GM19372 (cell line): ENCODE data around the gene SCGB1C1.

Experiments used
- ATAC-seq: cut with Tn5 transposase; IDR thresholded peaks from one replicate; pipeline ENCODE4 v1.9.1; 2021; ENCODE audit warnings: mild to moderate bottlenecking, low read depth, moderate library complexity; ENCODE audit not compliant: unreplicated experiment

The SCGB1C1 gene

DNA sequence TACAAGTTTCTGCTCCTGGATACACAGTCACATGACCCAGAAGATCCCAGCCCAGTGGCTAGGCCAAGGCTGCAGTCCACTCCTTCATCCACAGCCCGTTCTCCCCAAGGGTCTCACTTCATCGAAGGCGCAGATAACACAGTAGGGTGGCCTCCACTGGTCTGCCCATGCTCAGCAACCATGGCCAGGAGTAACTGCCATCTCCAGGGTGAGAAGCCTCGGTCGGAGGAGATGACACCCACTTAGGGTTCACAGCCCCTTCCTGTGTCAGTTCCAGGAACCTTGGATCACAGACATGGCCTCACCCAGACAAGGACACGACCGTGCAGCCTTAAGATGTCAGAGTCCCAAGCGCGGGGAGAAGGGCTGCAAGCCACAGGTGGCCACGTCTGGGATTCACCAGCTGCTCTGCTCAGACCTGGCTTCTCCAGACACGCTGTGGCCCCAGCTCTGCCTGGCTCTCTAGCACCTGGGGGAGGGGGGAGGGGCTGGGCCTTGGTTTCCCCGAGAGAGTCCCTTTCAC, 11.8 kb downstream of the SCGB1C1 start:
- no peak for ATAC-seq

DNA sequence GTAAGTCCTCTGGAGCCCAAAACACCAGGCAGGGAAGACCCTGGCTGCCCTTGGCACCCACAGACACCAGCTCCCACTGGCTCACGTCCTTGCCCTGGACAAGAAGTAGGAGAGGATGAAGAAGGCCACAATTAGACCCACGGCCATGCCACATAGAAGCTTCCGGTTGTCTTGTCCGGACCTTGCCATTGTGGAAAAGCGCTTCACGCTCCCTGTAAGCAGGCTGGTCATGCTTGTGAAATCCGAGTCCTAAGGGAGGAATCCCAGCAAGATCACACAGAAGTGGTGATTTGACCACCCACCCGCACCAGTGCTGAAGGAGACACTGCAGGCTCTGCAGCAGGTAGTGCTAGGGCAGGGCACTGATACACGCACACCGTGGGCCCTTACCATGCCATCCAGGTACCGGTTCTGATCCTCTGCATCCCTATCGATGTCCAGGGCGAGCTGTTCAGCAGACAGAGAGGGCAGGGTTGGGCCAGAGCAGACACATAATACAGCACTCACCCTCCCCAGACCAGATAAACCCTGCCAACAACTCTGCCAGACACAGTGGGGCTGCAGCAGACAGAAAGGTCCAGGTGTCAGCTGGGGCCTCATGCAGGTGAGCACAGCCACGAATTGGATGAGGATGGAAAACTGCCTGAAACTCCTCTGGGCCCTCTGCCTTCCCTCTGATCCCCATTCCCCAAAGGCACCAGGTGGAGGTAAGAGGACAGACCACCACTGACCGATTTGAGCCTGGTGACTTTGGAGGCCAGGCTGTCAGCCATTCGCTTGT, 12.5 kb downstream of the SCGB1C1 start:
- ATAC-seq, result no peak

DNA sequence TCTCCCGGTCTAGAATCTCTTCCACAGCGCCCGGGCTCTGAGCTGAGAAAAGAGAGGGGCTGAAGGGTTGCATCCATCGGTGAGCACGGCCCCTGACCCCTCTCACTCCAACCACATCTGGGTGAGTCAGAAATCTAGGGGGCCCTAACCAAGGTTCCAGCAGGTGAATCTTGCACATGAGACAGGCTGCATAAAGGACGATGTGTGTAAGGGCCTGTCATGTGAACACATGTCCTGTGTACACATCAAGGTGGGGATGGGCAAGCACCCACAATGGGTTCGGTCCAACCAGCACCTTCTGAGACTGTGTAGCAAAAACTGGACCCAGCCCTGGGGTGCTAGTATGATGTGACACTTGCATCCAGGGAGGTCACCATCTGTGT, 13.1 kb downstream of the SCGB1C1 start:
- ATAC-seq, result no peak

DNA sequence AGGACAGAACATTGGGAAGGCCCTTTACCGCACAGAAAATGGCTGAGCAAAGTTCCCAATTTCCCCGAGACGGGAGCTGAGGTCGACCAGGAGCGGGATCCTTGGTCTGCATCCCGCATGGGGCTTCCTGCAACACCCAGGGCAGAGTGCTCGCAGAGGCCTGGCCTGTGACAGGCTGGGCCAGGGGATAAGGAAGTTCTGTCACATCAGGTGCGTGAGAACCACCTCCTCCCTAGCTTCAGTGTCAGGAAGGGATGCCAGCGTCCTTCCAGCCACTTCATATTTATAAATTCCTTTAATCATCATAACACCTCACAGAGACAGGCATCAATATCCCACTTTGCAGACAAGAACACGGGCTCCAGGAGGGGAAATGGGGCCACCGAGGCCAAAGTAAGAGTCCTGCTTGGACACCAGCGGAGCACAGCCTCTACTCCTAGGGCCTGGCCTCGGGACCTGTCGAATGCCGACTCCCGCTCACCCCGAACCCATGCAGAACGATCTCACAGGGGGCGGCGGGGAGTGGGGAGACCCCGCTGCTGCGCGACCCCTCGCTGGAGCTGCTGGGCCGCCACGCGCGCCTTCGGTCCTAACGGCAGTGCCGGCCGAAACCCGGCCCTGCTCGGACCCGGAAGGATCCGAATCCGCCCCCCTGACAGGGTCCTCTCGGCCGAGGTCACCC, 13.8 kb downstream of the SCGB1C1 start:
- ATAC-seq, result no peak

DNA sequence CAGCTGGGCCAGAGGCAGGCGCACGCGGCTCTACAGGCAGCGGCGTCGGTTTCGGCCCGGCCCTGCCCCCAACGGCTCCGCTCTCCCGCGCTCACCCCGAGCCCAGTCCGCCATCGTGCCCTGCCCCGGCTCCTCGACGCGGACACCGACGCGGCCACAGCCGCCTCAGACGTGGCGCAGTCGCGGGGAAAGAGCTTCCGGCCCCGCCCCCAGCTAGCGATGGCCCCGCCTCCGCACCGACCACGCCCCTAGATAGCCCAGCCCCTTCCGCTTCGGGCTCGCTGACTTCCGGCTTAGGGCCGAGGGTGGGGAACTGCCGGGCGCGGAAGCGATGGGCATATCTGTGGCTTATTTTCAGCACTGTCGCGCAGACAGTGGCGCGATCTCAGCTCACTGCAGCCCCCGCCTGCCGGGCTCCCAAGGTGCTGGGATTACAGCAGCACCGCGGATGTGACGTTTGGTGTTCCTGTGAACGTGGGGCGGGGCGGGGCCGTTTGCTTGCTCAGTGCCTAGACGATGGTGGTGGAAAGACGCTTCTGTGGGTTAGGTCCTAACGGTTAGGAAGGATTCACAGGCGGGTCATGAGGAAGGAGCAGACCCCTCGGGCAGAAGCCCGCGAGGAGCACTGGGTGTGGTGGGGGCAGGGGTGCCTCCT, 14.5 kb downstream of the SCGB1C1 start, which contains the start of the genes BET1L and RIC8A:
TSS of gene BET1L (minus strand) at position 192 of the 655 bp plus-strand sequence. CDS start at position 114, 78 bp downstream.
TSS of gene RIC8A (plus strand) at position 501 of the 655 bp plus-strand sequence. CDS start 1,147 bp downstream, outside the sequence.
- ATAC-seq, result peak; percentile 78

DNA sequence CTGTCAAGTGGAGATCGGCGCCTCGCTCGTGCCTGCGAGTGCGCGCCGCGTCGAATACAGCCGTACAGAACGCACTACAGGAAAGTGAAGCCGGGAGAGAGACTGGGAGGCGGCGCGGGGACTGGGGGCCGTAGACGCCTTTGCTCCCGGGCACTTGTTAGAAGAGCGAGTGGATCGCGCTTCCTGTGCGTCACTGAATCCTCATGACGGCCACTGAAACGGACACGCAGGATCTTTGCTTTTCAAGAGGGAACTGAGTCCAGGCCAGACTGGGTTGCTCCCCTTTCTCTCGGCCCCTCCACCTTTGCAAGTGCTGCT, 14.9 kb downstream of the SCGB1C1 start:
- ATAC-seq, result no peak

DNA sequence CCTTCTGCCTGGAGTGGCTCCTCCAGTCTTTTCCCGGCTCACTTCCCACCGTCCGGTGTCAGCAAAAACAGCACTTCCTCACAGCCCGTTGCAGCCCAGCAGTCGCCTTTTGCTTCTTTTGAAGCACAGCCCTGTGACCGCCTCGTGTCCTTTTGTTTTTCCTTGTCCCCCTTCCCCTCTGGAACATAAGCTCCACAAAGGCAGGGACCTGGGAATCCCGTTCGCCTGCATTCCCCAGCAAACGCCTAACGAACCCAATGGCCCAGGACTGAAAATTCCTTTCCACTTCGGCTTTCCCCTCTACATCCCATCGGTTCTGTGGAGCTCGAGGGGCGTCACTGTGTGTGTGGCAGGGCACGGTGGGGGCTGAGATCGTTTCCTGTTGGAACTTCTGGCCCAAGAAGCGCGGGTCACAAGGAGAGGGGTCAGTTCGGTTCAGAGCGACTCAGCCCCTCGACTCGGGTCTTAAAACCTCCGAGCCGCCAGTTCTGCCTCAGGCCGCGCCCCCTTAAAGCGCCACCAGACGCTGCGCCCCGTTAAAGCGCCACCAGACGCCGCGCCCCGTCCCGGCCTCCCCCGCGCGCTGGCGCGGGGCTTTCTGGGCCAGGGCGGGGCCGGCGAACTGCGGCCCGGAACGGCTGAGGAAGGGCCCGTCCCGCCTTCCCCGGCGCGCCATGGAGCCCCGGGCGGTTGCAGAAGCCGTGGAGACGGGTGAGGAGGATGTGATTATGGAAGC, 15.5 kb downstream of the SCGB1C1 start:
- no peak for ATAC-seq

DNA sequence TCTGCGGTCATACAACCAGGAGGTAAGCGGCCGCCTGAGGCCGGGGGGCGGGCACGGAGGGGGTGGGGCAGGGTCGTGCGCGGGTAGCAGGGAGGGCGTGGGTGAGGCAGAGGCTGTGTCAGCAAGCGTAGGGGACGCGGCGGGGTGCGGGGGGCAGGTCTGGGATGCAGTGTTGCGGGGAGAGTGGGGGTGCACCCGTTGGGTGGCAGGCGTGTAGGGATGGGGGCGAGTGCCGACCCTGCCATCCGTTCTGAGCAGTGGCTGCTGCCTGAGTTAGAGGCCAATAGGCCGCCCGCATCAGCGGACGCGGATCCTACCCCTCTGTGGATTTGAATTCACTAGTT, 16.0 kb downstream of the SCGB1C1 start:
- no peak for ATAC-seq

DNA sequence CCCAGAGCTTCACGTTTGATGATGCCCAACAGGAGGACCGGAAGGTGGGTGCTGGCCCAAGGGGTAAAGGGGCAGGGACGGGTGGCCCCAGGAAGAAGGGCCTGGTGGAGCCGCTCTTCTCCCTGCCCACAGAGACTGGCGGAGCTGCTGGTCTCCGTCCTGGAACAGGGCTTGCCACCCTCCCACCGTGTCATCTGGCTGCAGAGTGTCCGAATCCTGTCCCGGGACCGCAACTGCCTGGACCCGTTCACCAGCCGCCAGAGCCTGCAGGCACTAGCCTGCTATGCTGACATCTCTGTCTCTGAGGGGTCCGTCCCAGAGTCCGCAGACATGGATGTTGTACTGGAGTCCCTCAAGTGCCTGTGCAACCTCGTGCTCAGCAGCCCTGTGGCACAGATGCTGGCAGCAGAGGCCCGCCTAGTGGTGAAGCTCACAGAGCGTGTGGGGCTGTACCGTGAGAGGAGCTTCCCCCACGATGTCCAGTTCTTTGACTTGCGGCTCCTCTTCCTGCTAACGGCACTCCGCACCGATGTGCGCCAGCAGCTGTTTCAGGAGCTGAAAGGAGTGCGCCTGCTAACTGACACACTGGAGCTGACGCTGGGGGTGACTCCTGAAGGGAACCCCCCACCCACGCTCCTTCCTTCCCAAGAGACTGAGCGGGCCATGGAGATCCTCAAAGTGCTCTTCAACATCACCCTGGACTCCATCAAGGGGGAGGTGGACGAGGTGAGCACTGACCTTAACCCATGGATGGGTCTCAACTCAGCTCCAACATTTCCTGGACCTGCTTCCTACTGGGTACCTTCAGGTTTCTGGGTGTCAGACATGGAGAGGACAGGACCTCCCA, 16.6 kb downstream of the SCGB1C1 start:
- no peak for ATAC-seq

DNA sequence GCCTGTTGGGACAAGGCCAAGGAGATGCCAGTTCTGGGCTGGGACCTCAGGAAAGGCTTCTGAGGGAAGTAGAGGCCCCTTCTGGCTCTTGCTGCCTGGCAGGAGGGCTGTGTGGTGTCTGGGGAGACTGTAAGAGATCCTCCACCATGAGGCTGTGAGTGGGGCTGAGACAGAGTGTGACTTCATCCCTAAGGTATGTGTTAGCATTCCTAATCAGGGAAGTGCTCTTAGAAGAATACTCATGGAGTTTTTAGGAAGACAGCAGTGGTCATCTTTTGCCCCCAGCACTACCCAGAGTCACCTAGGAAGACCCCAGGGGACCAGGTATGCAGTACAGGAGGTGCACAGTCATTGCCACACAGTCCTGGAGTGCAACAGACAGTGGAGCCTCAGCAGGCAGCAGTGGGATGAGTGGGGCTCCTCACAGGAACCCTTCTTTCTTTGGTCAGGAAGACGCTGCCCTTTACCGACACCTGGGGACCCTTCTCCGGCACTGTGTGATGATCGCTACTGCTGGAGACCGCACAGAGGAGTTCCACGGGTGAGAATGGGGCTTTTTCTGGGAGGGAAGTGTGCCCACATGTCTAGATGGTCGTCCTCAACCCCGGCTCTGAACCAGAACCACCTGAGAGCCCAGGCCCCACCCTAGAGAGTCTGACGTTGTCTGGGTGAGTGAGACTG, 17.4 kb downstream of the SCGB1C1 start:
- ATAC-seq, result no peak

DNA sequence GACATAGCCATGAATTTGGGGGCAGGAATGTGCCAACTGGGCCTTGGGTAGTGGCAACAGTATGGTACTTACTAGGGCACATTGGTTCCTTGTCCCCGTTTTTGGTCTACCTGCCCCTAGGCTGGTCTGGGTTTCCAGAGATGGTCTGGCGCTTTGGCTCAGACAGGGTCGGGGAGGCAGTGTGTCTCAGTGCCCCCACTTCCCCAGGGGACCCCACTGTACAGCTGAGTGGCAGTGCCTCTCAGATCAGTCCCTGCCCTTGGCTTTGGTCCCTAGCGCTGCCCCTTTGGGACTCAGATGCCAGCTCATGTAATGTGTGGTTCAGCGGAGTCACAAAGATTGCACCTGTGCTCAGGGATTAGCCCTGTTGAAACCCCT, 17.9 kb downstream of the SCGB1C1 start:
- no peak for ATAC-seq

DNA sequence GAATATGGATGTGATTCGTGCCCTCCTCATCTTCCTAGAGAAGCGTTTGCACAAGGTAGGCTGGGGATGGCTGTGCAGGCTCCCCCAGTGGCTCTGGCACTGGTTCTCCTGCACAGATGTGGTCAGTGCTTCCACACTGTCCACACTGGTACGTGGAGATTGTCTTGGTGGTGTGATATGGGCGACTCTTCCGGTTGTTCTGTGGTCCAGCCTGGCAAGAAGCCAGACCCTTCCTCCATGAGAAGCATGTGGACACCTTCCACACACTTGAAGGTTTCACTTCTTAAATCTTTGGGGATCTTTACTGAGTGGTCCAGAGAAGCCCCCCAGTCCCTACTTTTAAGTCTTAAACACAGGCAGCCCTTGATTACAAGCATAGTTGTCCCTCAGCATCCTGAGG, 18.4 kb downstream of the SCGB1C1 start:
- ATAC-seq, result no peak

DNA sequence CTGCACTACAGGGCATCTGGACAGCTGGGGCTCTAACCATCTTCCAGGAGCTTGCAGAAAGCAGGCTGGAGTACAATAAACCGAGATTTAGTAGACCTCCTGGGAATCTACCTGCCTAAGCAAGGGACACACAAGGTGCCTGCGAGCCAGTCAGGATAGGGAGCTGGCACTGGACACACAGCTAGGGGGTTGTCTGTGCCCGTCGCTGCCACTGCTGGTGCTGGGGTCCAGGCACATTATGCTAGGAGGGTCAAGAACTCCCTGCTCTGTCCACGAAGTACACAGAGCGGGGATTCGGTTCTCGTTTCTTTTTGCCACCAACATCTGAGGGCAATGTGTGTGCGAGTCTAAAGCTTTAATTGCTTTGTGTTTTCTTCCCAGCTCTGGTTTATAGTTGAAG, 18.9 kb downstream of the SCGB1C1 start:
- no peak for ATAC-seq

DNA sequence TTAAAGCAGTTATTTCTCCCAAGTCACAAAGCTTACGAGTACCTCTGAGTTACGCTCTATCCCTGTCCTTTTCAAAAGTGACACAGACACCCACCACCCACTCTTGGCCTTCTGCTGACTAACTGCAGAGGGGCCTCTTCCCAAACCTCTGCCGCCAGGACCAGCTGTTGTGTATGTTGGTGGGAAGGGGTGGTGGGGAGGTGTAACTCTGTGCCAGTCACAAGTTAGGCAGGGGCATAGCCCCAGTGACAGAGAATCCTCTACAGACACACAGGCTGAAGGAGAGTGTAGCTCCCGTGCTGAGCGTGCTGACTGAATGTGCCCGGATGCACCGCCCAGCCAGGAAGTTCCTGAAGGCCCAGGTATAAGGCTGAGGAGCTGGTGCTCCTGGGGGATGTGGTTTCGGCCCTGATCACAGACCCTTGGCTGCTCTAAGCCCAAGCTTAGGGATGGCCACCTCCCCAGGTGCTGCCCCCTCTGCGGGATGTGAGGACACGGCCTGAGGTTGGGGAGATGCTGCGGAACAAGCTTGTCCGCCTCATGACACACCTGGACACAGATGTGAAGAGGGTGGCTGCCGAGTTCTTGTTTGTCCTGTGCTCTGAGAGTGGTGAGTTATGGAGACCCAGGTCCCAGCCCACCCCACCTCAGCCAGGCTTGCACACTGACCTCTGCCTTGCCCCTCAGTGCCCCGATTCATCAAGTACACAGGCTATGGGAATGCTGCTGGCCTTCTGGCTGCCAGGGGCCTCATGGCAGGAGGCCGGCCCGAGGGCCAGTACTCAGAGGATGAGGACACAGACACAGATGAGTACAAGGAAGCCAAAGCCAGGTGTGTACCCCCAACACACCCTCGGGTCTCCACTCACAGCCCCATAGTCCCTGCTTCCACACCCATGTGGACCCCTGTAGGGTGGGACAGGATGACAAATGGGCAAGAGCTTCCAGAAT, 19.5 kb downstream of the SCGB1C1 start:
- no peak for ATAC-seq

DNA sequence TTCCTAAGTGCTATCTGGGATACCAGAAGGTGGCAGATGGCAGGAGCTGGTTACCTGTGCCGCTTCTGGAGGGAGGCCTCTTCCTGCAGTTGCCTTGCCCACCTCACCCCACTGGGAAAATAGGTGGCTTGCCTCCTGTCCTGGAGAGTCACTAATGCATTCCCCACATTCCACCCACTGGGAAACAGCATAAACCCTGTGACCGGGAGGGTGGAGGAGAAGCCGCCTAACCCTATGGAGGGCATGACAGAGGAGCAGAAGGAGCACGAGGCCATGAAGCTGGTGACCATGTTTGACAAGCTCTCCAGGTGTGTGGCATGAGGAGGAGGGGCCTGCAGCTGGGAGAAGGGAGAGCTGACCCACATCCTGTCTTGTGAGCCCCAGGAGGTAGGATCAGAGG, 20.2 kb downstream of the SCGB1C1 start:
- no peak for ATAC-seq

DNA sequence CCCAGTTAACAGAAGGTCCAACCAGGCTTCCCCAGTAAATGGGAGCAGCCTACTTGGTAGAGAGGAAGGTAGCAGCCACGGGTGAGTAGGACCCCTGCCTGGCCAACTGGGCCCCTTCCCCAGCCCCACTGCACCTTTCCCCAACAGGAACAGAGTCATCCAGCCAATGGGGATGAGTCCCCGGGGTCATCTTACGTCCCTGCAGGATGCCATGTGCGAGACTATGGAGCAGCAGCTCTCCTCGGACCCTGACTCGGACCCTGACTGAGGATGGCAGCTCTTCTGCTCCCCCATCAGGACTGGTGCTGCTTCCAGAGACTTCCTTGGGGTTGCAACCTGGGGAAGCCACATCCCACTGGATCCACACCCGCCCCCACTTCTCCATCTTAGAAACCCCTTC, 21.2 kb downstream of the SCGB1C1 start:
- ATAC-seq, result no peak

DNA sequence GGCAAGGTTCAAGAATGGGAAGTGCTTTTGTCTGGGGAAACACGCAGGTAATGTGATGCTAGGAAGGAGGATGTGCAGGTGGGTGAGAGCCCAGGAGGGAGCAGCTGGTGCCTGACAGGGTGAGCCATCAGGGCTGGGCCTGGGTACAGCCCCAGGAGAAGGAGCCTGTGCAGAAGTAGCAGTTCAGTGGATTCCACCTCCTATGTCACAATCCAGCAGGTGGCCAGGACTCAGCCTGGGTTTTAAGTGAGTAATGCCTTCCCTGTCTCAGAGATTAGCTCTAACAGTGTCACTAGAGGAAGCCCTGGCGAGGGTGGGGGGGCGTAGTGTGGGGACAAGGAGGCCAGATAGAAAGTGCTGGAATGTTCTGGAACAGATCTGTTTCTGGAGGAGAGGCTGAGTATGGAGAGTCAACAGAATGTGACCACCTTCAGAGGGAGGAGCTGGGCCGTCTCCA, 22.7 kb downstream of the SCGB1C1 start:
- ATAC-seq, result no peak
